D721Med (cell line): ENCODE data around the gene CUX1.

Experiments used
- DNase-seq: peaks from one replicate; pipeline ENCODE4 v3.0.0; 2011; ENCODE audit warnings: low spot score; ENCODE audit not compliant: insufficient read length
- FAIRE-seq: peaks from 2 replicates; lab custom pipeline; 2011; peaks lifted over from hg19 to GRCh38; lab: Jason Lieb, UNC
- TF ChIP-seq, protein P1 (sequence below): IDR thresholded peaks from 2 replicates; pipeline ENCODE4 v1.5.1; 2012; ENCODE audit warnings: mild to moderate bottlenecking, control low read depth; ENCODE audit not compliant: insufficient read depth; ENCODE audit errors: missing control alignments

The CUX1 gene

DNA sequence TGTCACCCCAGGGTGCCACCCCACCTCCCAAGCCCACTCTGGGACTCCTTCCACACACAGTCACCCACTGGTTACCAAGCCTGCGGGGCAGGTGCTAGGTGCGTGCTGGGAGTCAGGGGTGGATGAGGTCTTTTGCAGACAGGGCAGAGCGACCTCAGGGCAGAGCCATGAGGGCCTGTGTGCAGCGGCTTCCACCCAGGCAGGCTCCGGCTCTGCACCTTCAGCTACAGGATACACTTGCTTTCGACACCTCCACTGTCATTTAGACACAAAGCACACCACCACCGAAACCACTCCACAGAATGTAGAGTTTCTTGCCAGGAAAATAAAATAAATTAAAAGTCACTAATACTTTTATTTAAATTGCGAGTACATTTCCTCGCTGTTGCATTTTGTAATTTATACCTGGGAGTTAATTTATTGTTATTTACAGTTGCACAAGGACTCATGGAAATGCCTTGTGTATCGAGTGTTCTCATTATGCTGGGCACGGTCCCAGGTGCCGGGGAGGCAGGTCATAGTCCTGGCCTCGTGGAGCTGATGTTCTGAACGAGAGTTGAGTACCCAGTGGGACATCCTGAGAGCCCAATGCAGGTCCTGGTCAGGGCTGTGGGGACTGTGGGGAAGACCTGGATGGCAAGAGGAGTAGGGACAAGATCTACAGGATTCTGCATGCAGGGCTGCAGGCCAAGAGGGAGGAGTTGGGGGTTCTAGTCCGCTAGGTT lies 127.8 kb downstream of the CUX1 start:
- DNase-seq (no peak), FAIRE-seq (no peak)
- TF ChIP-seq, protein P1, sequence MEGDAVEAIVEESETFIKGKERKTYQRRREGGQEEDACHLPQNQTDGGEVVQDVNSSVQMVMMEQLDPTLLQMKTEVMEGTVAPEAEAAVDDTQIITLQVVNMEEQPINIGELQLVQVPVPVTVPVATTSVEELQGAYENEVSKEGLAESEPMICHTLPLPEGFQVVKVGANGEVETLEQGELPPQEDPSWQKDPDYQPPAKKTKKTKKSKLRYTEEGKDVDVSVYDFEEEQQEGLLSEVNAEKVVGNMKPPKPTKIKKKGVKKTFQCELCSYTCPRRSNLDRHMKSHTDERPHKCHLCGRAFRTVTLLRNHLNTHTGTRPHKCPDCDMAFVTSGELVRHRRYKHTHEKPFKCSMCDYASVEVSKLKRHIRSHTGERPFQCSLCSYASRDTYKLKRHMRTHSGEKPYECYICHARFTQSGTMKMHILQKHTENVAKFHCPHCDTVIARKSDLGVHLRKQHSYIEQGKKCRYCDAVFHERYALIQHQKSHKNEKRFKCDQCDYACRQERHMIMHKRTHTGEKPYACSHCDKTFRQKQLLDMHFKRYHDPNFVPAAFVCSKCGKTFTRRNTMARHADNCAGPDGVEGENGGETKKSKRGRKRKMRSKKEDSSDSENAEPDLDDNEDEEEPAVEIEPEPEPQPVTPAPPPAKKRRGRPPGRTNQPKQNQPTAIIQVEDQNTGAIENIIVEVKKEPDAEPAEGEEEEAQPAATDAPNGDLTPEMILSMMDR, result no peak

GRCh38 chr7:101947899-101948298 lies 130.5 kb downstream of the CUX1 start:
- no peak for FAIRE-seq

DNA sequence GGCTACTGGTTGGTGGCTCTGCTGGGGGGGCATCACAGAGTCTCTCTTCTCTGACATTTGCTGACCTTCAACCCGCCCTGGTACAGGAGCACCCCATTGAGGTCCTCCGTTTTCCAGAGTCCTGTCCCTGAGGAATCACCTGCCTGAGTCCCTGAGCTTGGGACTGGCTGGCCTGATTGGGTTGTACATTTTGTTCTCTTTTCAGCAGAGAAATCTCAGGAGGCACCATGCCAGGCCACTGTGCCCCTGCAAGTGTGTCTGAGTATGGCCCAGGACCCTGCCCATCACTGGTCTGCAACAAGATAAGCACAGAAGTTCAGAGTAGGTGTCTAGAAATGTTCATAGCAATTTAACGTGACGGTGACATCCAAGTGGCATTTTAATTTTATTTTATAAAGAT lies 131.2 kb downstream of the CUX1 start:
- FAIRE-seq, result no peak
- no peak for DNase-seq
- TF ChIP-seq, protein P1, result no peak

More at GRCh38 chr7:101947899-101948298, 130.5 kb downstream of the CUX1 start:
- no peak for DNase-seq
- TF ChIP-seq, protein P1, result no peak

DNA sequence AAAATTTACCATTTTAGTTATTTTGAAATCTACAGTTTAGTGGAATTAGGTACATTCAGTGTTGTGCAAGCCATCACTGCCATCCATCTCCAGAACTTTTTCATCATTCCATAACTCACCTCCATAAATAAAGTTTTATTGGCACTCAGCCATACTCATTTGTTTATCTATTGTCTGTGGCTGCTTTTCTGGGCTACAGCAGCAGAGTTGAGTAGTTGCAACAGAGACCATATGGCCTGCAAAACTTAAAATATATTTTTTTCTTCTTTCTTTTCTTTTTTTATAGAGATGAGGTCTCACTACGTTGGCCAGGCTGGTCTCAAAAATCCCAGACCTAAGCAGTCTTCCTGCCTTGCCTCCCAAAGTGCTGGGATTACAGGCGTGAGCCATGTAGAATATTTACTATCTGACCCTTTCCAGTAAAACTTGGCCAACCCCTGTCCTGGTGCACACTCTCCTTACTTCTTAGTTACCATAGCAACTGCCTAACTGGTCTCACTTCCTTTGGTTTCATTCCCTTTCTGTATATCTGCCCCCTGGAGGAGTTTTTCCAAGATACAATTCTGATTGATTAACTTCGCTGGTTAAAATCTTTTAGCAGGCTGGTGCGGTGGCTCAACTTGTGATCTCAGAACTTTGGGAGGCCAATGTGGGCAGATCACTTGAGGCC lies 133.2 kb downstream of the CUX1 start:
- TF ChIP-seq, protein P1, result no peak
- DNase-seq (no peak), FAIRE-seq (no peak)

- no peak for FAIRE-seq
- TF ChIP-seq, protein P1, result no peak
- no peak for DNase-seq
Measured at GRCh38 chr7:101951757-101952156, 134.3 kb downstream of the CUX1 start.

GRCh38 chr7:101952355-101953247 lies 135.2 kb downstream of the CUX1 start:
- TF ChIP-seq, protein P1, result no peak
- DNase-seq (no peak), FAIRE-seq (no peak)
